A673 (cell line): ENCODE data around the gene FAAH. TPM values are rescaled to one million over a fixed set of nuclear protein-coding genes. Genes with fewer than 3 reads are reported as not detected.

ENCODE experiments used
- BruUV-seq: library from RNA; stranded (reverse); fragments of 400-500 nt; replicated peaks from 2 replicates; lab custom pipeline; 2021; lab: Mats Ljungman, UMichigan
- CTCF ChIA-PET: fragments of 300-600 bp; sonication (Branson Sonifier 250); formaldehyde crosslinking; loops from one replicate; lab custom pipeline; 2022; ENCODE audit warnings: antibody characterized with exemption; lab: Charles Lee
- POLR2A ChIA-PET: fragments of 300-600 bp; sonication (Branson Sonifier 250); formaldehyde crosslinking; loops from one replicate; lab custom pipeline; 2022; ENCODE audit warnings: antibody characterized with exemption; ENCODE audit not compliant: low non-redundant PET; lab: Charles Lee
- DNase-seq: peaks from one replicate; pipeline ENCODE4 v3.0.0-alpha.2; 2015; ENCODE audit warnings: low spot score
- H3K27ac ChIP-seq: fragments of 200-600 bp; sonication (generic); 2 replicates; pipeline ENCODE4 v1.5.1; 2016; ENCODE audit warnings: mixed run types, low read depth, mild to moderate bottlenecking, mixed read lengths, antibody characterized with exemption, low read length; ENCODE audit not compliant: poor library complexity, severe bottlenecking
- H3K27me3 ChIP-seq: fragments of 200-600 bp; sonication (generic); replicated peaks from 2 replicates; pipeline ENCODE4 v1.6.1; 2017; ENCODE audit warnings: mixed run types, low read depth, mild to moderate bottlenecking, mixed read lengths, antibody characterized with exemption, low read length; ENCODE audit not compliant: insufficient read depth, poor library complexity
- H3K36me3 ChIP-seq: fragments of 200-600 bp; sonication (generic); 2 replicates; pipeline ENCODE4 v1.6.1; 2016; ENCODE audit warnings: mixed run types, mild to moderate bottlenecking, mixed read lengths, antibody characterized with exemption, low read length; ENCODE audit not compliant: insufficient read depth, poor library complexity, severe bottlenecking
- H3K4me1 ChIP-seq: fragments of 200-600 bp; sonication (generic); 2 replicates; pipeline ENCODE4 v1.6.1; 2017; ENCODE audit warnings: mixed run types, mild to moderate bottlenecking, mixed read lengths, antibody characterized with exemption, low read length; ENCODE audit not compliant: insufficient read depth, poor library complexity, severe bottlenecking
- H3K4me3 ChIP-seq: fragments of 200-600 bp; sonication (generic); 2 replicates; pipeline ENCODE4 v1.5.1; 2016; ENCODE audit warnings: low read depth, mixed run types, mild to moderate bottlenecking, mixed read lengths, low read length; ENCODE audit not compliant: poor library complexity, severe bottlenecking
- H3K9me3 ChIP-seq: fragments of 200-600 bp; sonication (generic); 2 replicates; pipeline ENCODE4 v1.6.1; 2016; ENCODE audit warnings: mixed run types, low read depth, mild to moderate bottlenecking, mixed read lengths, antibody characterized with exemption, low read length; ENCODE audit not compliant: poor library complexity, severe bottlenecking
- CTCF ChIP-seq: fragments of 300-800, 200-600 bp; sonication (generic); conservative IDR thresholded peaks from 2 replicates; pipeline ENCODE4 v1.5.1; 2017; ENCODE audit warnings: low read depth, mild to moderate bottlenecking, antibody characterized with exemption, low read length, moderate library complexity, mixed read lengths
- EZH2 ChIP-seq: fragments of 200-600 bp; sonication (generic); IDR thresholded peaks from 2 replicates; pipeline ENCODE4 v1.6.1; 2017; ENCODE audit warnings: borderline replicate concordance, low read depth, mild to moderate bottlenecking, mixed read lengths, antibody characterized with exemption, low read length; ENCODE audit not compliant: poor library complexity, severe bottlenecking
- intact Hi-C: fragments of 100-400 bp; cut with micrococcal nuclease; formaldehyde crosslinking; loops from one replicate; pipeline ENCODE4 v1.10.0; 2022; ENCODE audit not compliant: unreplicated experiment
- total RNA-seq: library from RNA; stranded (reverse); gene quantifications from 2 replicates; pipeline ENCODE4 v1.2.3, GENCODE V29; 2021

FAAH gene
- total RNA-seq, 1 experiment from 2014 or later = 3.2 TPM

GRCh38 chr1:46425726-46426125 lies 31.6 kb downstream of the FAAH start:
- Histone ChIP-seq H3K4me3 (no peak overlapping the region), H3K27me3 (no peaks in the 10 kb centered on the region), H3K4me1 (no peaks in the 10 kb centered on the region), H3K36me3 (no peaks in the 10 kb centered on the region), H3K27ac (no peak overlapping the region), H3K9me3 (no peaks in the 10 kb centered on the region)
- CTCF ChIA-PET = no interaction called here
- intact Hi-C loops = no loop called here
- POLR2A ChIA-PET = no interaction called here
- no peak for TF ChIP-seq EZH2
- TF ChIP-seq CTCF = no peak
- DNase-seq = no peak
- BruUV-seq = no TSS peak

- TF ChIP-seq EZH2 = no peak
- TF ChIP-seq CTCF = no peak
- ChIA-PET POLR2A (no interaction called here), CTCF (no interaction called here)
- no TSS peak for BruUV-seq
- Histone ChIP-seq H3K27ac (no peak overlapping the region), H3K9me3 (no peaks in the 10 kb centered on the region), H3K36me3 (no peaks in the 10 kb centered on the region), H3K4me1 (no peaks in the 10 kb centered on the region), H3K27me3 (no peaks in the 10 kb centered on the region), H3K4me3 (no peak overlapping the region)
- intact Hi-C loops = no loop called here
- DNase-seq = no peak
Measured at GRCh38 chr1:46427541-46427940, 33.4 kb downstream of the FAAH start.

GRCh38 chr1:46429436-46429835 lies 35.3 kb downstream of the FAAH start:
- ChIA-PET POLR2A (no interaction called here), CTCF (no interaction called here)
- Histone ChIP-seq H3K36me3 (no peaks in the 10 kb centered on the region), H3K4me1 (no peaks in the 10 kb centered on the region), H3K27ac (no peak overlapping the region), H3K27me3 (no peaks in the 10 kb centered on the region), H3K9me3 (no peaks in the 10 kb centered on the region), H3K4me3 (no peak overlapping the region)
- intact Hi-C loops = no loop called here
- BruUV-seq = no TSS peak
- no peak for TF ChIP-seq CTCF
- no peak for TF ChIP-seq EZH2
- no peak for DNase-seq
